Smooth muscle cell (in vitro differentiated cells): ENCODE measurements around the gene SERINC2. TPM values are rescaled to one million over a fixed set of nuclear protein-coding genes. Genes with fewer than 3 reads are reported as not detected.

Experiments used
- DNase-seq: peaks from one replicate; lab custom pipeline; 2025; ENCODE audit not compliant: unreplicated experiment; lab: John Stamatoyannopoulos, UW
- H2AFZ ChIP-seq: fragments of 200-600 bp; sonication (generic); 2 replicates; pipeline ENCODE4 v1.6.0; 2016; ENCODE audit warnings: antibody characterized with exemption, low read depth, mild to moderate bottlenecking
- H3F3A ChIP-seq: fragments of 200-600 bp; sonication (generic); 2 replicates; pipeline ENCODE4 v1.6.0; 2017; ENCODE audit warnings: antibody characterized with exemption, low read depth
- H3K27ac ChIP-seq: fragments of 200-600 bp; sonication (generic); 2 replicates; pipeline ENCODE4 v1.5.1; 2016; ENCODE audit warnings: low read depth, mild to moderate bottlenecking
- H3K27me3 ChIP-seq: fragments of 200-600 bp; sonication (generic); 2 replicates; pipeline ENCODE4 v1.6.1; 2016; ENCODE audit warnings: low read depth, mild to moderate bottlenecking
- H3K36me3 ChIP-seq: fragments of 200-600 bp; sonication (generic); 2 replicates; pipeline ENCODE4 v1.5.1; 2016; ENCODE audit warnings: low read depth
- H3K4me1 ChIP-seq: fragments of 200-600 bp; sonication (generic); 2 replicates; pipeline ENCODE4 v1.5.1; 2016; ENCODE audit warnings: low read depth
- H3K4me2 ChIP-seq: fragments of 200-600 bp; sonication (generic); 2 replicates; pipeline ENCODE4 v1.6.0; 2016; ENCODE audit warnings: mild to moderate bottlenecking
- H3K4me3 ChIP-seq: fragments of 200-600 bp; sonication (generic); 2 replicates; pipeline ENCODE4 v1.5.1; 2016; ENCODE audit warnings: mild to moderate bottlenecking
- H3K79me2 ChIP-seq: fragments of 200-600 bp; sonication (generic); 2 replicates; pipeline ENCODE4 v1.6.0; 2016; ENCODE audit warnings: low read depth, mild to moderate bottlenecking
- H3K9ac ChIP-seq: fragments of 200-600 bp; sonication (generic); 2 replicates; pipeline ENCODE4 v1.6.0; 2016; ENCODE audit warnings: low read depth
- H3K9me3 ChIP-seq: fragments of 200-600 bp; sonication (generic); replicated peaks from 2 replicates; pipeline ENCODE4 v1.5.1; 2016; ENCODE audit warnings: low read depth
- H4K20me1 ChIP-seq: fragments of 200-600 bp; sonication (generic); 2 replicates; pipeline ENCODE4 v1.6.0; 2016; ENCODE audit warnings: low read depth
- CTCF ChIP-seq: fragments of 200-600 bp; sonication (generic); IDR thresholded peaks from 2 replicates; pipeline ENCODE4 v1.5.1; 2017; ENCODE audit warnings: borderline replicate concordance, mild to moderate bottlenecking, antibody characterized with exemption; ENCODE audit not compliant: insufficient read depth, poor library complexity, severe bottlenecking
- WGBS: methylation state at CpG from one replicate; pipeline ENCODE4 v1.1.7; 2016; ENCODE audit warnings: low lambda C conversion rate; 5-methylcytosine and 5-hydroxymethylcytosine counted together
- polyA plus RNA-seq: library from polyadenylated mRNA; unstranded; fragments of >200 nt; fragmentation: Nextera tagmentation; extraction: Ambion mirVana; gene quantifications from 2 replicates; pipeline ENCODE4 v1.2.1, GENCODE V29; 2016
- total RNA-seq: library from RNA; depleted of rRNA; stranded (reverse); fragments of >200 nt; gene quantifications from 2 replicates; pipeline ENCODE4 v1.2.3, GENCODE V29; 2014

The SERINC2 gene
- total and polyA plus RNA-seq, 2 experiments from 2014 or later, result 31.6 to 41.3 TPM

GRCh38 chr1:31413405-31414001 is 490 bp downstream of the SERINC2 start:
- DNase-seq, result peak; percentile 22
- peaks cover 17% of the 10 kb centered on the region for H4K20me1 ChIP-seq
- H3K27ac ChIP-seq, result no peak overlapping the region
- 1% methylated on average over 47 of the region's 54 CpGs for WGBS
- H3K4me3 ChIP-seq, result peak overlapping the region; percentile 73
- H3K4me2 ChIP-seq, result peak overlapping the region; percentile 96
- H3K27me3 ChIP-seq, result peaks cover 10% of the 10 kb centered on the region
- no peaks in the 10 kb centered on the region for H3F3A ChIP-seq
- H3K9ac ChIP-seq, result peak overlapping the region; percentile 77
- no peaks in the 10 kb centered on the region for H3K79me2 ChIP-seq
- no peaks in the 10 kb centered on the region for H3K36me3 ChIP-seq
- H3K9me3 ChIP-seq, result no peaks in the 10 kb centered on the region
- H2AFZ ChIP-seq, result peak overlapping the region; percentile 95
- no peak for TF ChIP-seq CTCF
- H3K4me1 ChIP-seq, result peaks cover 11% of the 10 kb centered on the region

- no peak overlapping the region for H3K4me2 ChIP-seq
- WGBS, result 89% methylated on average over 4 of the region's 4 CpGs
- H3K9me3 ChIP-seq, result no peaks in the 10 kb centered on the region
- H3K4me3 ChIP-seq, result peak overlapping the region; percentile 73
- no peak for TF ChIP-seq CTCF
- peaks cover 28% of the 10 kb centered on the region for H4K20me1 ChIP-seq
- H3F3A ChIP-seq, result no peaks in the 10 kb centered on the region
- H3K27ac ChIP-seq, result no peak overlapping the region
- peaks cover 11% of the 10 kb centered on the region for H3K4me1 ChIP-seq
- H2AFZ ChIP-seq, result no peak overlapping the region
- H3K27me3 ChIP-seq, result peaks cover 10% of the 10 kb centered on the region
- no peak for DNase-seq
- no peaks in the 10 kb centered on the region for H3K36me3 ChIP-seq
- H3K9ac ChIP-seq, result no peak overlapping the region
- no peaks in the 10 kb centered on the region for H3K79me2 ChIP-seq
Observed at GRCh38 chr1:31414980-31415370, 2.0 kb downstream of the SERINC2 start.

GRCh38 chr1:31415658-31416057 is 2.6 kb downstream of the SERINC2 start:
- peaks cover 10% of the 10 kb centered on the region for H3K27me3 ChIP-seq
- peaks cover 28% of the 10 kb centered on the region for H4K20me1 ChIP-seq
- DNase-seq, result no peak
- H3K4me2 ChIP-seq, result no peak overlapping the region
- no peaks in the 10 kb centered on the region for H3K9me3 ChIP-seq
- H3K27ac ChIP-seq, result no peak overlapping the region
- H2AFZ ChIP-seq, result no peak overlapping the region
- 95% methylated on average over 2 of the region's 2 CpGs for WGBS
- peaks cover 11% of the 10 kb centered on the region for H3K4me1 ChIP-seq
- no peaks in the 10 kb centered on the region for H3K36me3 ChIP-seq
- TF ChIP-seq CTCF, result no peak
- no peaks in the 10 kb centered on the region for H3F3A ChIP-seq
- no peaks in the 10 kb centered on the region for H3K79me2 ChIP-seq
- H3K9ac ChIP-seq, result no peak overlapping the region
- H3K4me3 ChIP-seq, result no peak overlapping the region

- no peak overlapping the region for H3K9ac ChIP-seq
- peaks cover 10% of the 10 kb centered on the region for H3K27me3 ChIP-seq
- H3K27ac ChIP-seq, result no peak overlapping the region
- H4K20me1 ChIP-seq, result peaks cover 29% of the 10 kb centered on the region
- no peak overlapping the region for H3K4me3 ChIP-seq
- H2AFZ ChIP-seq, result no peak overlapping the region
- peaks cover 13% of the 10 kb centered on the region for H3K4me1 ChIP-seq
- H3K79me2 ChIP-seq, result no peaks in the 10 kb centered on the region
- 87% methylated on average over 7 of the region's 7 CpGs for WGBS
- no peaks in the 10 kb centered on the region for H3K36me3 ChIP-seq
- H3K4me2 ChIP-seq, result no peak overlapping the region
- no peaks in the 10 kb centered on the region for H3F3A ChIP-seq
- DNase-seq, result no peak
- H3K9me3 ChIP-seq, result no peaks in the 10 kb centered on the region
- TF ChIP-seq CTCF, result no peak
Observed at GRCh38 chr1:31416101-31416736, 3.2 kb downstream of the SERINC2 start.
